ENCODE results near the gene PSEN1. TPM values are rescaled to one million over a fixed set of nuclear protein-coding genes. Genes with fewer than 3 reads are reported as not detected.
"Not testable (repeated sequence)": the region's sequence is repeated elsewhere in the genome, so short reads cannot be mapped to it uniquely, and the experiment has no call there.

PSEN1 gene
- total and polyA plus RNA-seq, 12 donors = 15.7 to 83.8 (median 51.2) TPM

DNA sequence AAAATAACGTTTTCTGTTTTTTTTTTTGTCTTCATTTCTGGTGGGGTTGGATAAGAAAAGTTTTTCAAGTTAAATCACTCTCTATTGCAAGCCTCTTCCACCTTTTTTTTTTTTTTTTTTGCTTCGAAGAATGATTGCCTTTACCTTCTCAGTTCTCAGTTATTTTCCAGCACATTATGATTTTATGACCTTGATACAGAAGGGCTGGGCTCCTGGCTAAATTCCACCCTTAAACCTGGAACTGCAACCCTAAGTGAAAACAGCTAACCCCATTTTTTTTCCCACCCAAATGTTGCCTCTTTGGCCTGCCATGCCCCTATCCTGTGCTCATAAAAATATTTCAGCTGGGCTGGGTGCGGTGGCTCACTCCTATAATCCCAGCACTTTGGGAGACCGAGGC is 31.4 kb downstream of the PSEN1 start:
- Histone ChIP-seq H3K4me1 (replicated peaks in 1 of 2) (no peaks in the 10 kb centered on the region), H3K27me3 (no peaks in the 10 kb centered on the region), H3K4me3 (no peak overlapping the region), H3K27ac (no peak overlapping the region), H3K36me3 (replicated peaks in 1 of 2) (peaks cover 0 to 31% of the 10 kb centered on the region in 2 donors), H3K9me3 (replicated peaks in 1 of 3) (no peaks in the 10 kb centered on the region)
- WGBS, 4 donors = 65 to 73% (median 67%) methylated on average over 4 of the region's 4 CpGs
- intact Hi-C loops (cut with DNase I) = no loop called here
- TF ChIP-seq, protein P1, sequence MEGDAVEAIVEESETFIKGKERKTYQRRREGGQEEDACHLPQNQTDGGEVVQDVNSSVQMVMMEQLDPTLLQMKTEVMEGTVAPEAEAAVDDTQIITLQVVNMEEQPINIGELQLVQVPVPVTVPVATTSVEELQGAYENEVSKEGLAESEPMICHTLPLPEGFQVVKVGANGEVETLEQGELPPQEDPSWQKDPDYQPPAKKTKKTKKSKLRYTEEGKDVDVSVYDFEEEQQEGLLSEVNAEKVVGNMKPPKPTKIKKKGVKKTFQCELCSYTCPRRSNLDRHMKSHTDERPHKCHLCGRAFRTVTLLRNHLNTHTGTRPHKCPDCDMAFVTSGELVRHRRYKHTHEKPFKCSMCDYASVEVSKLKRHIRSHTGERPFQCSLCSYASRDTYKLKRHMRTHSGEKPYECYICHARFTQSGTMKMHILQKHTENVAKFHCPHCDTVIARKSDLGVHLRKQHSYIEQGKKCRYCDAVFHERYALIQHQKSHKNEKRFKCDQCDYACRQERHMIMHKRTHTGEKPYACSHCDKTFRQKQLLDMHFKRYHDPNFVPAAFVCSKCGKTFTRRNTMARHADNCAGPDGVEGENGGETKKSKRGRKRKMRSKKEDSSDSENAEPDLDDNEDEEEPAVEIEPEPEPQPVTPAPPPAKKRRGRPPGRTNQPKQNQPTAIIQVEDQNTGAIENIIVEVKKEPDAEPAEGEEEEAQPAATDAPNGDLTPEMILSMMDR (IDR thresholded peaks at IDR 0.05) = no peak
- no peak for TF ChIP-seq POLR2A (IDR thresholded peaks at IDR 0.05)
- DNase-seq = no peak

DNA sequence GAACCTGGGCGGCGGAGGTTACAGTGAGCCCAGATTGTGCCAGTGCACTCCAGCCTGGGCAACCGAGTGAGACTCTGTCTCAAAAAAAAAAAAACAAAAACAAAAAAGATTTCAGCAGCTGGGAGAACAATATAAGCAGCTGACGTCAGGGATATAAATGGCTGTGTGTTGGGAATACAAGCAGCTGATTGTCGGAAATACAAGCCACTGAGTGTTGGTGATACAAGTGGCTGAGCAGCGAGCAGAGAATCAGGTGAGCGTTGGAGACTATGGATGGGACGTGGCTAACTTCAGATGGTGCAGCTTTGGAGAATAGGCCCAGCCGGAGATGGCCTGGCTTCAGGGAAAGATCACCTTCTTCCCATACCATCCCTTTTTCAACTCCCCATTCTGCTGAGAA is 32.0 kb downstream of the PSEN1 start:
- Histone ChIP-seq H3K27ac (no peak overlapping the region), H3K9me3 (replicated peaks in 1 of 3) (no peaks in the 10 kb centered on the region), H3K4me3 (no peak overlapping the region), H3K4me1 (replicated peaks in 1 of 2) (no peaks in the 10 kb centered on the region), H3K36me3 (replicated peaks in 1 of 2) (peaks cover 0 to 31% of the 10 kb centered on the region in 2 donors), H3K27me3 (no peaks in the 10 kb centered on the region)
- 86 to 93% (median 90%) methylated on average over 9 of the region's 9 CpGs for WGBS, 4 donors
- TF ChIP-seq POLR2A (IDR thresholded peaks at IDR 0.05) = no peak
- TF ChIP-seq, protein P1 (IDR thresholded peaks at IDR 0.05) = no peak
- intact Hi-C loops (cut with DNase I) = no loop called here
- DNase-seq = no peak

DNA sequence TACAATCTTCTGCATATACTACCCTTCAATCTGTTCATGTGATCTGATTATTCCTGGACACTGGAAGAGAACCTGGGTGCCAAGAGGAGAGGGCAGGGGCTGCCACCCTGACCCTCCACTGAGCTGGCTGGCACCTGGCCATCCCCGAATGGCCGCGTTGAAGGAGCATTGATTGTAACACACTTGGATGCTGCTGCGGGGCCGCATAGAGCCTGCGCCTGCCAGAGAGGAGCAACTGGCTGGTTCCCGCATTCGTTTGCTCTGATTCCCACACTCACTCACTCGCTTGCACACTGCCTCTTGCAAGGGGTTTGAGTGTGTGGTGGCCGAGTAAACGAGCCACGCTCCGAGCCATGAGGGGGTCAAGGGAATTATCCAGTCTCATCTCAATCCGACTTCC is 32.4 kb downstream of the PSEN1 start:
- H3K36me3 ChIP-seq (replicated peaks in 1 of 2) = peaks cover 0 to 32% of the 10 kb centered on the region in 2 donors
- TF ChIP-seq, protein P1 (IDR thresholded peaks at IDR 0.05) = no peak
- TF ChIP-seq POLR2A (IDR thresholded peaks at IDR 0.05) = no peak
- H3K27ac ChIP-seq = no peak overlapping the region
- H3K4me3 ChIP-seq = no peak overlapping the region
- H3K27me3 ChIP-seq = no peaks in the 10 kb centered on the region
- intact Hi-C loops (cut with DNase I) = no loop called here
- WGBS, 4 donors = 92 to 93% (median 93%) methylated on average over 14 of the region's 14 CpGs
- no peaks in the 10 kb centered on the region for H3K9me3 ChIP-seq (replicated peaks in 1 of 3)
- H3K4me1 ChIP-seq (replicated peaks in 1 of 2) = no peaks in the 10 kb centered on the region
- no peak for DNase-seq

DNA sequence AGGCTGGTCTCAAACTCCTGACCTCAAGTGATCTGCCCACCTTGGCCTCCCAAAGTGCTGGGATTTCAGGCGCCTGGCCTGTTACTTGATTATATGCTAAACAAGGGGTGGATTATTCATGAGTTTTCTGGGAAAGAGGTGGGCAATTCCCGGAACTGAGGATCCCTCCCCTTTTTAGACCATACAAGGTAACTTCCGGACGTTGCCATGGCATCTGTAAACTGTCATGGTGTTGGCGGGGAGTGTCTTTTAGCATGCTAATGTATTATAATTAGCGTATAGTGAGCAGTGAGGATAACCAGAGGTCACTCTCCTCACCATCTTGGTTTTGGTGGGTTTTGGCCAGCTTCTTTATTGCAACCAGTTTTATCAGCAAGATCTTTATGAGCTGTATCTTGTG is 33.5 kb downstream of the PSEN1 start:
- H3K27ac ChIP-seq; H3K4me1 ChIP-seq (replicated peaks in 1 of 2); H3K27me3 ChIP-seq; H3K4me3 ChIP-seq; H3K9me3 ChIP-seq (replicated peaks in 1 of 3); DNase-seq: not testable (repeated sequence)
- intact Hi-C loops (cut with DNase I) = loop anchor here in 1 of 2 donors (10.0 kb wide), 1 partner anchor 305 kb away; no protein-coding TSS in a partner anchor
- 85 to 94% (median 93%) methylated on average over 6 of the region's 6 CpGs for whole genome bisulfite sequencing, 4 donors
- H3K36me3 ChIP-seq (replicated peaks in 1 of 2) = peaks cover 0 to 41% of the 10 kb centered on the region in 2 donors

DNA sequence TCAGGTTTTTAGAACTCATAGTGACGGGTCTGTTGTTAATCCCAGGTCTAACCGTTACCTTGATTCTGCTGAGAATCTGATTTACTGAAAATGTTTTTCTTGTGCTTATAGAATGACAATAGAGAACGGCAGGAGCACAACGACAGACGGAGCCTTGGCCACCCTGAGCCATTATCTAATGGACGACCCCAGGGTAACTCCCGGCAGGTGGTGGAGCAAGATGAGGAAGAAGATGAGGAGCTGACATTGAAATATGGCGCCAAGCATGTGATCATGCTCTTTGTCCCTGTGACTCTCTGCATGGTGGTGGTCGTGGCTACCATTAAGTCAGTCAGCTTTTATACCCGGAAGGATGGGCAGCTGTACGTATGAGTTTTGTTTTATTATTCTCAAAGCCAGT is 34.4 kb downstream of the PSEN1 start:
- no peak for DNase-seq
- Histone ChIP-seq H3K27ac (no peak overlapping the region), H3K36me3 (replicated peaks in 1 of 2) (peaks cover 0 to 50% of the 10 kb centered on the region in 2 donors), H3K4me3 (no peak overlapping the region), H3K27me3 (no peaks in the 10 kb centered on the region), H3K9me3 (replicated peaks in 1 of 3) (no peaks in the 10 kb centered on the region), H3K4me1 (replicated peaks in 1 of 2) (no peaks in the 10 kb centered on the region)
- intact Hi-C loops (cut with DNase I) = loop anchor here in 1 of 2 donors (10.0 kb wide), 1 partner anchor 304 kb away; no protein-coding TSS in a partner anchor
- TF ChIP-seq, protein P1 (IDR thresholded peaks at IDR 0.05) = no peak
- no peak for TF ChIP-seq POLR2A (IDR thresholded peaks at IDR 0.05)
- 87 to 92% (median 90%) methylated on average over 11 of the region's 11 CpGs for WGBS, 4 donors
